Parathyroid adenoma (tissue), 2 donors: ENCODE measurements around the gene GRAP2.

Source experiments
- H2AFZ ChIP-seq: fragments of 300-600 bp; sonication (generic); one replicate; pipeline ENCODE4 v1.7.0; 2017; ENCODE audit warnings: antibody characterized with exemption, mild to moderate bottlenecking
- H3K27ac ChIP-seq: fragments of 300-600 bp; sonication (generic); one replicate; pipeline ENCODE4 v1.7.0; 2017
- H3K27me3 ChIP-seq: fragments of 300-600 bp; sonication (generic); one replicate; pipeline ENCODE4 v1.7.0; 2017; ENCODE audit warnings: low read length; ENCODE audit not compliant: control insufficient read depth, insufficient read depth
- H3K36me3 ChIP-seq: fragments of 300-600 bp; sonication (generic); one replicate; pipeline ENCODE4 v1.7.0; 2017; ENCODE audit warnings: low read length; ENCODE audit not compliant: control insufficient read depth, insufficient read depth
- H3K4me1 ChIP-seq: fragments of 300-600 bp; sonication (generic); one replicate; pipeline ENCODE4 v1.7.0; 2017; ENCODE audit warnings: control low read depth
- H3K4me2 ChIP-seq: fragments of 300-600 bp; sonication (generic); one replicate; pipeline ENCODE4 v1.7.0; 2017; ENCODE audit warnings: low read length
- H3K4me3 ChIP-seq: fragments of 300-600 bp; sonication (generic); one replicate; pipeline ENCODE4 v1.7.0; 2017; ENCODE audit warnings: low read depth, low read length
- H3K79me2 ChIP-seq: fragments of 300-600 bp; sonication (generic); one replicate; pipeline ENCODE4 v1.7.0; 2017; ENCODE audit warnings: control low read depth
- H3K9ac ChIP-seq: fragments of 300-600 bp; sonication (generic); one replicate; pipeline ENCODE4 v1.7.0; 2017; ENCODE audit warnings: mild to moderate bottlenecking
- H3K9me3 ChIP-seq: fragments of 300-600 bp; sonication (generic); one replicate; pipeline ENCODE4 v1.7.0; 2017; ENCODE audit warnings: low read length; ENCODE audit not compliant: control insufficient read depth
- CTCF ChIP-seq: fragments of 300-600 bp; sonication (generic); IDR thresholded peaks from one replicate; pipeline ENCODE4 v1.7.0; 2017; ENCODE audit warnings: antibody characterized with exemption, mild to moderate bottlenecking
- donor health status: primary hyperparathyroidism.

GRAP2 gene

GRCh38 chr22:40002935-40003715 lies 102.2 kb downstream of the GRAP2 start:
- H3K4me2 ChIP-seq, result no peak overlapping the region
- H3K79me2 ChIP-seq, result no peaks in the 10 kb centered on the region
- H3K9ac ChIP-seq, result no peak overlapping the region
- H3K27ac ChIP-seq, result no peak overlapping the region
- no peaks in the 10 kb centered on the region for H3K27me3 ChIP-seq
- H3K4me3 ChIP-seq, result no peak overlapping the region
- no peak overlapping the region for H2AFZ ChIP-seq
- peaks cover 3% of the 10 kb centered on the region for H3K4me1 ChIP-seq
- no peaks in the 10 kb centered on the region for H3K9me3 ChIP-seq
- no peak for TF ChIP-seq CTCF
- no peaks in the 10 kb centered on the region for H3K36me3 ChIP-seq

GRCh38 chr22:40004836-40005235 lies 104.0 kb downstream of the GRAP2 start:
- Histone ChIP-seq H3K27ac (no peak overlapping the region), H2AFZ (no peak overlapping the region), H3K9me3 (no peaks in the 10 kb centered on the region), H3K9ac (no peak overlapping the region), H3K4me3 (no peak overlapping the region), H3K79me2 (no peaks in the 10 kb centered on the region), H3K27me3 (no peaks in the 10 kb centered on the region), H3K36me3 (no peaks in the 10 kb centered on the region), H3K4me1 (peaks cover 3% of the 10 kb centered on the region), H3K4me2 (no peak overlapping the region)
- TF ChIP-seq CTCF, result no peak

- H3K79me2 ChIP-seq, result no peaks in the 10 kb centered on the region
- H3K27ac ChIP-seq, result no peak overlapping the region
- no peak overlapping the region for H3K9ac ChIP-seq
- no peak overlapping the region for H3K4me3 ChIP-seq
- H3K9me3 ChIP-seq, result no peaks in the 10 kb centered on the region
- H2AFZ ChIP-seq, result no peak overlapping the region
- no peak for TF ChIP-seq CTCF
- peaks cover 3% of the 10 kb centered on the region for H3K4me1 ChIP-seq
- no peaks in the 10 kb centered on the region for H3K36me3 ChIP-seq
- H3K27me3 ChIP-seq, result no peaks in the 10 kb centered on the region
- H3K4me2 ChIP-seq, result peak overlapping the region; percentile 34
These were observed 105.8 kb downstream of the GRAP2 start for GRCh38 chr22:40006641-40007040.

GRCh38 chr22:40007853-40008710 lies 107.2 kb downstream of the GRAP2 start:
- Histone ChIP-seq H3K4me1 (peaks cover 3% of the 10 kb centered on the region), H3K9ac (no peak overlapping the region), H3K27ac (no peak overlapping the region), H3K4me2 (no peak overlapping the region), H3K4me3 (no peak overlapping the region), H2AFZ (no peak overlapping the region), H3K9me3 (no peaks in the 10 kb centered on the region), H3K27me3 (no peaks in the 10 kb centered on the region), H3K36me3 (no peaks in the 10 kb centered on the region), H3K79me2 (no peaks in the 10 kb centered on the region)
- no peak for TF ChIP-seq CTCF
